GM12891 (cell line): ENCODE data around the gene AVPR1B.

Source experiments
- POLR2A ChIP-seq: IDR thresholded peaks from 2 replicates; pipeline ENCODE4 v1.6.1; 2011; ENCODE audit warnings: low read depth, low read length, control low read depth
- POLR2AphosphoS5 ChIP-seq: IDR thresholded peaks from 2 replicates; pipeline ENCODE4 v1.6.1; 2011; ENCODE audit warnings: low read depth, low read length, control low read depth
- POU2F2 ChIP-seq: IDR thresholded peaks from 2 replicates; pipeline ENCODE4 v1.6.1; 2011; ENCODE audit warnings: low read depth, mild to moderate bottlenecking, control low read depth, low read length, moderate library complexity
- SPI1 ChIP-seq: IDR thresholded peaks from 2 replicates; pipeline ENCODE4 v1.6.1; 2011; ENCODE audit warnings: low read depth, low read length, control low read depth
- TAF1 ChIP-seq: IDR thresholded peaks from 2 replicates; pipeline ENCODE4 v1.6.1; 2011; ENCODE audit warnings: low read depth, low read length, control low read depth

GRCh38 chr1:206128196-206128595, 11.0 kb upstream of the AVPR1B start:
- TF ChIP-seq POLR2AphosphoS5 (no peak), POLR2A (no peak), TAF1 (no peak), SPI1 (no peak), POU2F2 (no peak)
